Stimulated activated naive B cell treated with anti-CD40 and anti-IgM and Interleukin-4, amounts not matched to agents 10 μg/mL and 1 μg/mL and 100 μg/mL, for 72 hours (primary cell): Measurements from ENCODE around the gene DRD2.

Source experiments
- ATAC-seq, 2 donors: fragments of 150-1000 bp; cut with Tn5 transposase; replicated peaks; 2 replicates each; pipeline ENCODE4 v1.10.0; 2021; ENCODE audit warnings: moderate library complexity in 1 of 2
- DNase-seq: peaks from one replicate; pipeline ENCODE4 v3.0.0; 2021
- H3K27ac Mint-ChIP-seq: one replicate; pipeline ENCODE4 v1.8.0; 2022; ENCODE audit warnings: mild to moderate bottlenecking, mixed read lengths
- H3K27me3 Mint-ChIP-seq, 2 donors: one replicate each; pipeline ENCODE4 v1.8.0; 2022; ENCODE audit warnings: mixed read lengths in 2 of 2
- H3K36me3 Mint-ChIP-seq, 2 donors: one replicate each; pipeline ENCODE4 v1.8.0; 2022; ENCODE audit warnings: mixed read lengths in 2 of 2, mild to moderate bottlenecking in 1 of 2
- H3K4me1 Mint-ChIP-seq, 2 donors: one replicate each; pipeline ENCODE4 v1.8.0; 2022; ENCODE audit warnings: mixed read lengths in 2 of 2, mild to moderate bottlenecking in 1 of 2
- H3K4me3 Mint-ChIP-seq, 2 donors: one replicate each; pipeline ENCODE4 v1.8.0; 2022; ENCODE audit warnings: mild to moderate bottlenecking in 2 of 2, mixed read lengths in 2 of 2, moderate library complexity in 1 of 2
- H3K9me3 Mint-ChIP-seq, 2 donors: one replicate each; pipeline ENCODE4 v1.8.0; 2022; ENCODE audit warnings: mixed read lengths in 2 of 2, mild to moderate bottlenecking in 1 of 2

DRD2 gene

GRCh38 chr11:113410414-113411135, 64.6 kb downstream of the DRD2 start:
- no peak for DNase-seq
- H3K27ac Mint-ChIP-seq, result no peak overlapping the region
- no peaks in the 10 kb centered on the region for H3K36me3 Mint-ChIP-seq
- H3K4me3 Mint-ChIP-seq, result no peak overlapping the region
- H3K4me1 Mint-ChIP-seq, result no peaks in the 10 kb centered on the region
- H3K27me3 Mint-ChIP-seq, result no peaks in the 10 kb centered on the region
- no peak for ATAC-seq
- H3K9me3 Mint-ChIP-seq, result no peaks in the 10 kb centered on the region

GRCh38 chr11:113409526-113409925, 65.7 kb downstream of the DRD2 start:
- no peak for DNase-seq
- no peaks in the 10 kb centered on the region for H3K9me3 Mint-ChIP-seq
- H3K27ac Mint-ChIP-seq, result no peak overlapping the region
- no peaks in the 10 kb centered on the region for H3K4me1 Mint-ChIP-seq
- no peak overlapping the region for H3K4me3 Mint-ChIP-seq
- no peak for ATAC-seq
- H3K36me3 Mint-ChIP-seq, result no peaks in the 10 kb centered on the region
- H3K27me3 Mint-ChIP-seq, result no peaks in the 10 kb centered on the region

GRCh38 chr11:113408887-113409286, 66.3 kb downstream of the DRD2 start:
- Mint-ChIP-seq H3K36me3 (no peaks in the 10 kb centered on the region), H3K4me3 (no peak overlapping the region), H3K27ac (no peak overlapping the region), H3K4me1 (no peaks in the 10 kb centered on the region), H3K9me3 (no peaks in the 10 kb centered on the region), H3K27me3 (peaks cover 0 to 4% of the 10 kb centered on the region in 2 donors)
- ATAC-seq (no peak), DNase-seq (no peak)

GRCh38 chr11:113408206-113408605, 67.0 kb downstream of the DRD2 start:
- no peak for ATAC-seq
- no peaks in the 10 kb centered on the region for H3K4me1 Mint-ChIP-seq
- H3K9me3 Mint-ChIP-seq, result no peaks in the 10 kb centered on the region
- no peak overlapping the region for H3K27ac Mint-ChIP-seq
- H3K27me3 Mint-ChIP-seq, result peaks cover 0 to 4% of the 10 kb centered on the region in 2 donors
- H3K36me3 Mint-ChIP-seq, result no peaks in the 10 kb centered on the region
- no peak for DNase-seq
- no peak overlapping the region for H3K4me3 Mint-ChIP-seq

GRCh38 chr11:113407163-113407562, 68.0 kb downstream of the DRD2 start:
- Mint-ChIP-seq H3K36me3 (no peaks in the 10 kb centered on the region), H3K4me1 (no peaks in the 10 kb centered on the region), H3K27ac (no peak overlapping the region), H3K9me3 (no peaks in the 10 kb centered on the region), H3K27me3 (peaks cover 0 to 4% of the 10 kb centered on the region in 2 donors), H3K4me3 (no peak overlapping the region)
- ATAC-seq (no peak), DNase-seq (no peak)

GRCh38 chr11:113405724-113406478, 69.3 kb downstream of the DRD2 start:
- DNase-seq (no peak), ATAC-seq (no peak)
- H3K27ac Mint-ChIP-seq, result no peak overlapping the region
- peaks cover 0 to 4% of the 10 kb centered on the region in 2 donors for H3K27me3 Mint-ChIP-seq
- no peaks in the 10 kb centered on the region for H3K9me3 Mint-ChIP-seq
- no peak overlapping the region for H3K4me3 Mint-ChIP-seq
- H3K36me3 Mint-ChIP-seq, result no peaks in the 10 kb centered on the region
- no peaks in the 10 kb centered on the region for H3K4me1 Mint-ChIP-seq

- H3K36me3 Mint-ChIP-seq, result no peaks in the 10 kb centered on the region
- H3K4me3 Mint-ChIP-seq, result no peak overlapping the region
- ATAC-seq, result no peak
- DNase-seq, result no peak
- H3K9me3 Mint-ChIP-seq, result no peaks in the 10 kb centered on the region
- H3K27ac Mint-ChIP-seq, result no peak overlapping the region
- peaks cover 0 to 4% of the 10 kb centered on the region in 2 donors for H3K27me3 Mint-ChIP-seq
- H3K4me1 Mint-ChIP-seq, result no peaks in the 10 kb centered on the region
Measured at GRCh38 chr11:113404859-113405430, 70.3 kb downstream of the DRD2 start.

GRCh38 chr11:113401718-113402117, 73.5 kb downstream of the DRD2 start:
- Mint-ChIP-seq H3K4me3 (no peak overlapping the region), H3K27me3 (peaks cover 0 to 4% of the 10 kb centered on the region in 2 donors), H3K36me3 (no peaks in the 10 kb centered on the region), H3K27ac (no peak overlapping the region), H3K9me3 (no peaks in the 10 kb centered on the region), H3K4me1 (no peaks in the 10 kb centered on the region)
- ATAC-seq (no peak), DNase-seq (no peak)

GRCh38 chr11:113400631-113401230, 74.5 kb downstream of the DRD2 start:
- H3K27me3 Mint-ChIP-seq, result peaks cover 0 to 4% of the 10 kb centered on the region in 2 donors
- ATAC-seq, result no peak
- DNase-seq, result no peak
- no peaks in the 10 kb centered on the region for H3K9me3 Mint-ChIP-seq
- H3K4me1 Mint-ChIP-seq, result no peaks in the 10 kb centered on the region
- no peak overlapping the region for H3K4me3 Mint-ChIP-seq
- no peaks in the 10 kb centered on the region for H3K36me3 Mint-ChIP-seq
- no peak overlapping the region for H3K27ac Mint-ChIP-seq

- no peak for DNase-seq
- Mint-ChIP-seq H3K27me3 (no peaks in the 10 kb centered on the region), H3K27ac (no peak overlapping the region), H3K4me3 (no peak overlapping the region), H3K4me1 (no peaks in the 10 kb centered on the region), H3K9me3 (no peaks in the 10 kb centered on the region), H3K36me3 (no peaks in the 10 kb centered on the region)
- no peak for ATAC-seq
Measured at GRCh38 chr11:113398669-113399430, 76.3 kb downstream of the DRD2 start.

GRCh38 chr11:113397821-113398220, 77.4 kb downstream of the DRD2 start:
- DNase-seq (no peak), ATAC-seq (no peak)
- H3K9me3 Mint-ChIP-seq, result no peaks in the 10 kb centered on the region
- no peaks in the 10 kb centered on the region for H3K4me1 Mint-ChIP-seq
- no peak overlapping the region for H3K27ac Mint-ChIP-seq
- no peaks in the 10 kb centered on the region for H3K27me3 Mint-ChIP-seq
- no peak overlapping the region for H3K4me3 Mint-ChIP-seq
- H3K36me3 Mint-ChIP-seq, result no peaks in the 10 kb centered on the region

- ATAC-seq, result no peak
- no peaks in the 10 kb centered on the region for H3K36me3 Mint-ChIP-seq
- H3K27ac Mint-ChIP-seq, result no peak overlapping the region
- no peak overlapping the region for H3K4me3 Mint-ChIP-seq
- H3K9me3 Mint-ChIP-seq, result no peaks in the 10 kb centered on the region
- H3K4me1 Mint-ChIP-seq, result no peaks in the 10 kb centered on the region
- DNase-seq, result no peak
- no peaks in the 10 kb centered on the region for H3K27me3 Mint-ChIP-seq
Measured at GRCh38 chr11:113397212-113397611, 78.0 kb downstream of the DRD2 start.

GRCh38 chr11:113396690-113397089, 78.5 kb downstream of the DRD2 start:
- Mint-ChIP-seq H3K27me3 (no peaks in the 10 kb centered on the region), H3K4me1 (no peaks in the 10 kb centered on the region), H3K9me3 (no peaks in the 10 kb centered on the region), H3K36me3 (no peaks in the 10 kb centered on the region), H3K27ac (no peak overlapping the region), H3K4me3 (no peak overlapping the region)
- DNase-seq (no peak), ATAC-seq (peak; percentile 31 to 45)

- Mint-ChIP-seq H3K36me3 (no peaks in the 10 kb centered on the region), H3K27me3 (no peaks in the 10 kb centered on the region), H3K4me3 (no peak overlapping the region), H3K27ac (no peak overlapping the region), H3K9me3 (no peaks in the 10 kb centered on the region), H3K4me1 (no peaks in the 10 kb centered on the region)
- no peak for DNase-seq
- ATAC-seq, result no peak
Measured at GRCh38 chr11:113395782-113396336, 79.3 kb downstream of the DRD2 start.
